HS-5 (cell line): ENCODE measurements around the gene SSBP2.

Experiments used
- DNase-seq: peaks from one replicate; pipeline ENCODE4 v3.0.0-alpha.2; 2012; ENCODE audit warnings: low read depth

SSBP2 gene

GRCh38 chr5:81766611-81767010 is 15.7 kb upstream of the SSBP2 start:
- no peak for DNase-seq

GRCh38 chr5:81763294-81763928 is 12.5 kb upstream of the SSBP2 start:
- DNase-seq = no peak

GRCh38 chr5:81762853-81763252 is 12.0 kb upstream of the SSBP2 start:
- DNase-seq = no peak

- DNase-seq = no peak
Measured at GRCh38 chr5:81762401-81762800, 11.5 kb upstream of the SSBP2 start.

GRCh38 chr5:81761970-81762369 is 11.1 kb upstream of the SSBP2 start:
- no peak for DNase-seq

- DNase-seq = no peak
Measured at GRCh38 chr5:81761270-81761669, 10.4 kb upstream of the SSBP2 start.

- DNase-seq = no peak
Measured at GRCh38 chr5:81760521-81760920, 9.6 kb upstream of the SSBP2 start.

- no peak for DNase-seq
Measured at GRCh38 chr5:81759632-81760005, 8.7 kb upstream of the SSBP2 start.

- no peak for DNase-seq
Measured at GRCh38 chr5:81757404-81757803, 6.5 kb upstream of the SSBP2 start.

- no peak for DNase-seq
Measured at GRCh38 chr5:81756016-81756415, 5.1 kb upstream of the SSBP2 start.

GRCh38 chr5:81755320-81755719 is 4.4 kb upstream of the SSBP2 start:
- DNase-seq = peak; percentile 72

GRCh38 chr5:81754621-81755020 is 3.7 kb upstream of the SSBP2 start:
- DNase-seq = no peak

GRCh38 chr5:81753429-81753828 is 2.5 kb upstream of the SSBP2 start:
- DNase-seq = no peak

- DNase-seq = no peak
Measured at GRCh38 chr5:81752644-81752963, 1.7 kb upstream of the SSBP2 start.

- no peak for DNase-seq
Measured at GRCh38 chr5:81751836-81752643, 1.1 kb upstream of the SSBP2 start.

- no peak for DNase-seq
Measured at GRCh38 chr5:81750308-81751008, 439 bp downstream of the SSBP2 start.

- no peak for DNase-seq
Measured at GRCh38 chr5:81749561-81750307, 1.2 kb downstream of the SSBP2 start.

GRCh38 chr5:81749192-81749560 is 1.7 kb downstream of the SSBP2 start:
- no peak for DNase-seq

GRCh38 chr5:81748556-81748955 is 2.3 kb downstream of the SSBP2 start:
- DNase-seq = no peak

GRCh38 chr5:81747030-81747429 is 3.9 kb downstream of the SSBP2 start:
- DNase-seq = no peak

- DNase-seq = no peak
Measured at GRCh38 chr5:81740758-81741157, 10.1 kb downstream of the SSBP2 start.

- no peak for DNase-seq
Measured at GRCh38 chr5:81739291-81739690, 11.6 kb downstream of the SSBP2 start.

- DNase-seq = no peak
Measured at GRCh38 chr5:81729276-81729675, 21.6 kb downstream of the SSBP2 start.
